Stimulated activated CD8-positive, alpha-beta memory T cell treated with anti-CD3 and anti-CD28 coated beads, Interleukin-4, amount 100 ng/mL, for 48 hours (primary cell): ENCODE data around the gene RELCH.

Source experiments
- DNase-seq: peaks from one replicate; pipeline ENCODE4 v3.0.0-alpha.2; 2020

RELCH gene

GRCh38 chr18:62250475-62250874 is 63.4 kb downstream of the RELCH start:
- DNase-seq, result no peak

- no peak for DNase-seq
Measured at GRCh38 chr18:62258093-62258492, 71.0 kb downstream of the RELCH start.

- DNase-seq, result no peak
Measured at GRCh38 chr18:62258616-62259015, 71.6 kb downstream of the RELCH start.

GRCh38 chr18:62262061-62262460 is 75.0 kb downstream of the RELCH start:
- no peak for DNase-seq

GRCh38 chr18:62264984-62265383 is 77.9 kb downstream of the RELCH start:
- no peak for DNase-seq

- DNase-seq, result no peak
Measured at GRCh38 chr18:62277045-62277444, 90.0 kb downstream of the RELCH start.

- DNase-seq, result no peak
Measured at GRCh38 chr18:62279561-62279960, 92.5 kb downstream of the RELCH start.

- DNase-seq, result no peak
Measured at GRCh38 chr18:62280058-62280457, 93.0 kb downstream of the RELCH start.

- no peak for DNase-seq
Measured at GRCh38 chr18:62280786-62281185, 93.7 kb downstream of the RELCH start.

GRCh38 chr18:62281684-62282083 is 94.6 kb downstream of the RELCH start:
- DNase-seq, result no peak

- DNase-seq, result no peak
Measured at GRCh38 chr18:62282188-62282629, 95.2 kb downstream of the RELCH start.

GRCh38 chr18:62284637-62285036 is 97.6 kb downstream of the RELCH start:
- DNase-seq, result no peak

GRCh38 chr18:62285281-62285680 is 98.2 kb downstream of the RELCH start:
- DNase-seq, result no peak

GRCh38 chr18:62287781-62288664 is 101.0 kb downstream of the RELCH start:
- no peak for DNase-seq

- no peak for DNase-seq
Measured at GRCh38 chr18:62288665-62289008, 101.6 kb downstream of the RELCH start.

GRCh38 chr18:62289047-62289446 is 102.0 kb downstream of the RELCH start:
- DNase-seq, result no peak

- DNase-seq, result no peak
Measured at GRCh38 chr18:62294073-62294472, 107.0 kb downstream of the RELCH start.

GRCh38 chr18:62300359-62300963 is 113.4 kb downstream of the RELCH start:
- no peak for DNase-seq

GRCh38 chr18:62301322-62301721 is 114.3 kb downstream of the RELCH start:
- no peak for DNase-seq

GRCh38 chr18:62312851-62313250 is 125.8 kb downstream of the RELCH start:
- no peak for DNase-seq

GRCh38 chr18:62318228-62319180 is 131.4 kb downstream of the RELCH start:
- DNase-seq, result no peak

GRCh38 chr18:62321201-62321600 is 134.1 kb downstream of the RELCH start:
- DNase-seq, result no peak

- no peak for DNase-seq
Measured at GRCh38 chr18:62323483-62324180, 136.6 kb downstream of the RELCH start.
